HG02642 (cell line): ENCODE data around the gene CNNM3.

Experiments
- ATAC-seq: cut with Tn5 transposase; IDR thresholded peaks from one replicate; pipeline ENCODE4 v1.9.1; 2021; ENCODE audit warnings: mild to moderate bottlenecking; ENCODE audit not compliant: unreplicated experiment, poor library complexity

Gene CNNM3

DNA sequence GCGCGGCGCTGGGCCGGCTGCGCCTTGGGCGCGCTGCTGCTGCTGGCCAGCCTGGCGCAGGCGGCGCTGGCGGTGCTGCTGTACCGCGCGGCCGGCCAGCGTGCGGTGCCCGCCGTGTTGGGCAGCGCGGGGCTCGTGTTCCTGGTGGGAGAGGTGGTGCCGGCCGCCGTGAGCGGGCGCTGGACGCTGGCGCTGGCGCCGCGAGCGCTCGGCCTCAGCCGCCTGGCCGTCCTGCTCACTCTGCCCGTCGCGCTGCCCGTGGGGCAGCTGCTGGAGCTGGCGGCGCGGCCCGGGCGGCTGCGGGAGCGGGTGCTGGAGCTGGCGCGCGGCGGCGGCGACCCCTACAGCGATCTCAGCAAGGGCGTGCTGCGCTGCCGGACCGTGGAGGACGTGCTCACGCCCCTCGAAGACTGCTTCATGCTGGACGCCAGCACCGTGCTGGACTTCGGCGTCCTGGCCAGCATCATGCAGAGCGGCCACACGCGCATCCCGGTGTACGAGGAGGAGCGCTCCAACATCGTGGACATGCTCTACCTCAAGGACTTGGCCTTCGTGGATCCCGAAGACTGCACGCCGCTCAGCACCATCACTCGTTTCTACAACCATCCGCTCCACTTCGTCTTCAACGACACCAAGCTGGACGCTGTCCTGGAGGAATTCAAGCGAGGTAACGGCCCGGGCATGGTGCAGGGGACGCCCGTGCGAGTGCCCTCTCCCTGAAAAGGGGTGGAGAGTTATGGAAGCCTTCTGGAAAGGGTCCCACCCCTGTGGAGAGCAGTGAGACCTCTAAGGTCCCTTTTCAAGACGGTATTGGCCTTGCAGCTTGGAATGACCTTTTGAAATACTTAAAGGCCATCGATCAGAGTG, 1.0 kb downstream of the CNNM3 start:
- peak; percentile 2 for ATAC-seq

DNA sequence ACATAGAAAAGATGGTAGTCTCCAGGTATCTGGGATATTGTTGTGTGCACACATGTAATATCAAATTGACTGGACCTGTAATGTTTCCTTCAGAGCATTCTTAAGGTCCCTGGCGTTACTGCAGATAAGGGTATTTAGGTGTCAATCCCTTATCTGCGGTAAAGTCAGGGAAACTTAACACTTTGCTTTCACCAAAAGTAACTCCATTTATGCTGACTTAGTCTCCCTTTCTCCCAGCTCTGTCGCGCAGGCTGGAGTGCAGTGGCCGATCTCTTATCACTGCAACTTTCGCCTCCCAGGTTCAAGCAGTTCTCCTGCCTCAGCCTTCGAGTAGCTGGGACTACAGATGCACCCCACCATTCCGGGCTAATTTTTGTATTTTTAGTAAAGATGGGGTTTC, 1.8 kb downstream of the CNNM3 start:
- ATAC-seq = no peak

DNA sequence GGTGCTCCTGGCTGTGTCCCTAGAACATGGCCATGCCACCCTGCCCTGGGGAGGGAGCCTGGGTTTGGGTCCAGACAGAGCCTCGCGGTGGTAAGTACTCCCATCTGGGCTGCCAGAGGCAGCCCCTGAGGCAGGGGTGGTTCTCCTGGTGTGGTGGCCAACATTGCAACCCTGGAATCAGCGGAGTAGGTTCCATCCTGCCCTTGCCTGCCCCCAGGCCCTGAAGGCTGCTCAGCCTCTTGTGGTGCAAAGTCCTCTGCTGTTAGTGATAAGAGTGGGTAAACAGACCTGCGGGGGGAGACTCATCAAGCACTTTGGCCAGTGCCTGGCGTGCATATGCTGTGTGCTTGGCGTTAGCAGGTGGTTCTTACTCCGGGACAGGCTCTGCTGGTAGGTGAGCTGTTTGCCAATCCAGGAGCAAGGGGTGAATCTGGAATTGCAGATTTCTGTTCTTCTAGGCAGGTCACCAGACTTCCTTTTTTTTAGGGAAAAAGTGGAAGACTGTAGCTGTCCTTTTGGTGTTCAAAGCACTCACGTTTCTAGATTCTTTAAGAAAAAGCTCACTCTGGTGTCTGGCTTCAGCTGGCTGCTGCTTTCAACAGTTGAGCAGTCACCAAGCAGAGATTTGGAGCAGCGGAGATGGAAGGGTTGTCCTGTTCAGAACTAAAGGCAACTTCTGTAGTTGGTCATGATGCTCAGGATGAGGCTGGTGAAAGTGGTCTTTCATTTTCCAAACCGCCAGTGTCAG, 3.2 kb downstream of the CNNM3 start:
- ATAC-seq = no peak

DNA sequence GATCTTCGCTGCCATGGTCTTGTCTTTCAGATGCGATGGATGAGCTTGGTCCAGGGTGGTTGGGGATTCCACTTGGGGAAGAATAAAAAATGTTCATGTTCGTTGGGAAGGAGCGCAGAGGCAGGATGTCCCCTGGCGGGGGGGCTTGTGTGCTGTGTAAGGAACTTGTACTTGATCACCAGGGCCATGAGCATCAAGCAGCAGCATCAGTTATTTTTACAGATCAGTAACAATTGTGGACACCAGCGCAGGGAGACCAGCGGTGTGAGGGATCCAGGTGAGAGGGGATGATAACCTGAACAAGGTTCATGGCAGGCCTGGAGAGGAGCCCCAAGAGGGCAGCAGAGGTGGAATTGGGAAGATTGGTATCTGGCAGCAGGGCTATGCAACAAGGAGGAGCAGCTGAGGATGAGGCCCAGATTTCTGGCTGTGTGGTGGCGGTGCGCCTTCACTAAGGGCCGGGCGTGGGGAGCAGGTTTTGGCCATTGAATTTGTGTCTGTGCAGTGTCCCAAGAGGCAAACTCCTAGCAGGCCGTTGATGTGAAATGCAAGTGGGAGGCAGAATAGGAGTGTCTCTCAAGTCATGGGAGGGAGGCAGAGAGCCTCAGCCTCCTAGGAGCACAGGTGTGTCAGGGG, 3.9 kb downstream of the CNNM3 start:
- ATAC-seq = no peak

DNA sequence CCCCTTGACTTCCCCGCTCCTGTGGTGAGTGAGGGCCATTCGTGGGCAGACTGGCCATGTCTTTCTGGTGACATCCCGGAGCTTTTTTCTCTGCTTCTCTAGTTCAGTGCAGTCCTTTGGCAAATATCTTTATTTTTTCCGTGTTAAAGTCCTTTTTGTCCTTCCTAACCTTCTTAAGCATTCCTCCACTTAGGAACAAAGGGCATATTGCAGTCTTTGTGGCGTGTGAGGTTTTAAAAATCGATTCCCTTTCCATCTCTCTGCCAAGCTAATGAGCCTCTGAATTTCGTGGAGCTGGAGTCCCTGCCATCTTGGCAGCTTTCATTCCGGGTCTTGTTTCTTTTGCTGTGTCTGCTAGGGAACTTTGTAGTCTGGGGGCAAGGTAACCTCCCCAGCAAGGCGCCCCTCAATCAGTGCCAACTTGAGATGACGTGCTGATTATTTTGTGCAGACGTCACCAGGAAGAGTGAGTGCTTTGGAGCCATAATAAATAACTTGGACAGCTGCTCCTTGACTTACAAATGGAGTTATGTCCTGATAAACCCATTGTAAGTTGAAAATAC, 5.1 kb downstream of the CNNM3 start:
- ATAC-seq = no peak

DNA sequence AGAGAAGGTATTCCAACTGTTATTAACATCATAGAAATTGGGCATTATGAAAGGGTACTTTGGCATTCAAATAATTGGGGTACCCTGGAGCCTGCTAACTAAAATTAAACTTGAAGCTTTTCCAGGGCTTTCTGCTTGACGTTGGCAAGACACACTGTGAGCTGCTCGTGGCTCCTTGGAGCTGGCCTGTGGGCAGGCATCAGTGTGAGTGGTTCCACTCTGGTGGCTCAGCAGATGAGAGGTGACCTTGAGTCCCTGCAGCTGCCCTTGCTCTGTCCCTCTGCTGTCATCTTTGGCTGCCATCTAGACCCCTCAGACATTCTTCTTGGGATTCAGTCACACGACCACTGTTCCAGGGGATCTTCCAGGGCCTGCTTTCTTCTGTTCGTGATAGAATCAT, 6.7 kb downstream of the CNNM3 start:
- no peak for ATAC-seq

DNA sequence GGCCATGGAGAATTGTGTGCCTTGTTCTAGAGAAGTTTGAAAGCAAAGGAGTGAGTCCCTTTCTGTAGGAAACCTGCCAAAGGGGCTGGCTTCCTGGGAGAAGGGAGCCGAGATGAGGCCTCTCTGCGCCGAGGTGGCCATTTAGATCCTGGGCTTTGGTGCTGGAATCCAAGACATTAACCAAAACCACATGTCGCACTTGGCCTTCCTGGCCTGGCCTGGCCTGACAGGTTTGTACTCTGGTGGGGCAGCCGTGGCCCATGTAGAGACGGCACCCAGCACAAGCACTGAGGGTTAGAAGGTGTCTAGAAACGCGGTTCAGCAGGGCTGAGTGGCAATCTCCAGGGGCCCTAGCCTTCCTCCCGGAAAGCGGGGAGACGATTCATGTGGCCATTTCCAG, 7.1 kb downstream of the CNNM3 start:
- ATAC-seq = no peak

DNA sequence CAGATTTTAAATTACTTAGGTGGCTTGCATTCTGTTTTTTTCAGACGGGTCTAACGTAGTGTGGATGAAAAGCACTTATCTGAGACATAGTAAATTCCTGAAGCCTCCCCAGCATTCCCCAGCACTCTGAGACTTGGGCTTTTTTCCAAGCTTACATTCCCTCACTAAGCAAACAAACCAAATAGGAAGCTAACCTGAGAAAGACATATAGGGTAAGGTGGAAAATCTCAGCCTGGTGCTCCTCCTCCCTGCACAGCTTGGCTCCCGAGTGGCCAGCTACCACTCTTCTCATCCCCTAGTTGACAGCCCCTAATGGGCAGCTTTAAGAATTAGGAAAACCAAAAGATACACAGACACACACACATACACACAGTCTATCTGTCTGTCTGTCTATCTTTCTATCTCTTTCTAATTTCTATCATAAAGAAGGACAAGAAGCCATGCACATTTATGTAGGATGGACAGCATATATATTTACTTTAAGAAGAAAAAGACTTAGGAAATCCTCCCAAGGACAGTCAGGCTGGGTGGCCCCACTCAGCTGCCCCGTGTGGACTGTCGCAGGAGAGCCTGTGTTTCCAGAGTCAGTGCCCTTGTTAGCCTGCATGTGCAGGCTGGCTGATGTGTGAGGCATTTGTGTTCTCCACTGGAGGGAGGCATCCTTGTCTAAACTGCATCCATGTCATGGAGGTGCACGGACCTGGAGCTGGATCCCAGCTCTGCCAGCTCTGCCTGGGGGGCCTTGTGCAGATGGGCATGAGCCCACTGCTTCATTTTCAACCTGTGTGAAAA, 8.2 kb downstream of the CNNM3 start:
- no peak for ATAC-seq

DNA sequence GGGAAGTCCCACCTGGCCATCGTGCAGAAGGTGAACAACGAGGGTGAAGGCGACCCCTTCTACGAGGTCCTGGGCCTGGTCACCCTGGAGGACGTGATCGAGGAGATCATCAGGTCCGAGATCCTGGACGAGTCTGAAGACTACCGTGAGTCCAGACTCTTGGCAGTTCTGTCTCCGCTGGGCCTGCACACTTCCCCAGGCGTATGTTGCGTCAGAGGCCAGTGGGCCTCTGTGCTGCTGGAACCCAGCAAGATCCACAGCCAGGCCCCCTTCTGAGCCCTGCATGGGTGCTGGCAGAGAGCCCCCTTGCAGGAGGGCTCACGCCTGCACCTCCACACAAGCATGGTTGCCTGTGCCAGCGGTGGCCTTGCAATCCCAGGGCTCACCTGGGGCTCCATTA, 9.0 kb downstream of the CNNM3 start:
- no peak for ATAC-seq

DNA sequence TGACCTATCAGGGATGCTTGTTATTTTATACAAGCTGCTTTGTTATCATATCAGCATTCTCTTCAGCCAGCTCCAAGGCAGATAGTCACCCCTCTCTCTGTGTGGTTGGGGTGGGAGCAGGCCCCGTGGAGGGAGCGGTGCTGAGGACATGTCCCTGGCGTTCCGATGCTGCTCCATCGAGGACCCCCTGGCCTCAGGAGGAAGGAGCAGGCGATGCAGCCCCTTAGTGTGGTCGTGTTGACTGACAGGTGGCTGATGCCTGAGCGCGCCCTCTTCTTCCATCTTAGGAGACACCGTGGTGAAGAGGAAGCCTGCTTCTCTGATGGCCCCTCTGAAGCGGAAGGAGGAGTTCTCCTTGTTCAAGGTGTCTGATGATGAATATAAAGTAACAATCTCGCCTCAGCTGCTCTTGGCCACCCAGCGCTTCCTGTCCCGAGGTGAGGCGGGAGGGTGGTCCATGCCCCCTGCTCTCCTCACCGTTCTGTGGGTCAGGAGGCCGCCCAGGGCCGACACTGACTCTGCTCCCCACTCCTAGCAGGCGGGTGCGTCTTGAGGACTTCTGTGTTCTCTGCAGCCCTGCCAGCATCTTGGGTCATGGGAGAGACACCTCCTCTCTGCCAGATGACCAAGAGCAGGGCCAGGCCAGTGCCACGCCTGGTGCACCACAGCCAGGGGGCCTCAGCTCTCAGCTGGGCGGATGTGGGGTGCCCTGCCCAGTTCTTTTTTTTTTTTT, 10.6 kb downstream of the CNNM3 start:
- ATAC-seq = no peak

DNA sequence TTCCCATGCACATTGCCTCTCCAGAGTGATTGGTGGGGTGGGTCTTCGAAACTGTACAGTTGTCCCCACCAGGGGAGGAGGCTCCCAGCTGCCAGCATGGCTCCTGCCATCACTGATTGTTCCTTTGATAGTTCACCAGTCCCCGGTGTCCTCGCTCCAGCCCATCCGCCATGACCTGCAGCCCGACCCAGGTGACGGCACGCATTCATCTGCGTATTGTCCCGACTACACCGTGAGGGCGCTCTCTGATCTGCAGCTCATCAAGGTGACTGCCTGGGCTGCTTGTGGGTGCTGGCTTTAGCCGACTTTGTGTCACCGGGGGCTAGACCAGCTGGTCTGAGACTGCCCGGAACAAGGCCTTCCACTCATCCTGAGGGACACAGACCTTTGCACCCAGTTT, 12.4 kb downstream of the CNNM3 start:
- no peak for ATAC-seq

DNA sequence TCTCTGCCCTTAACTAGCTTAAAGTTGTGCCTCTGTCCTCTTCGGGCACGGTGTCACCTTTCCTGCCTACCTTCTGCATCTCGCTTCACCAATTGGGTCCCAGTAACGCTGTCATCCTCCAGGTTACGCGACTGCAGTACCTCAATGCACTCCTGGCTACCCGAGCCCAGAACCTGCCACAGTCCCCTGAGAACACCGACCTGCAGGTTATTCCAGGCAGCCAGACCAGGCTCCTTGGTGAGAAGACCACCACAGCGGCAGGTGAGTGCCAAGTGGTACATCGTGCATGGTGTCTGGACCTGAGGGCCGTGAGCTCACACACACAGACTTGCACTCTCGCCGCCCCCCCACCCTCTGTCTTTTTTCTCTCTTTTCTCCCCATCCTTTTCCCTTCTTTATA, 12.8 kb downstream of the CNNM3 start:
- no peak for ATAC-seq

DNA sequence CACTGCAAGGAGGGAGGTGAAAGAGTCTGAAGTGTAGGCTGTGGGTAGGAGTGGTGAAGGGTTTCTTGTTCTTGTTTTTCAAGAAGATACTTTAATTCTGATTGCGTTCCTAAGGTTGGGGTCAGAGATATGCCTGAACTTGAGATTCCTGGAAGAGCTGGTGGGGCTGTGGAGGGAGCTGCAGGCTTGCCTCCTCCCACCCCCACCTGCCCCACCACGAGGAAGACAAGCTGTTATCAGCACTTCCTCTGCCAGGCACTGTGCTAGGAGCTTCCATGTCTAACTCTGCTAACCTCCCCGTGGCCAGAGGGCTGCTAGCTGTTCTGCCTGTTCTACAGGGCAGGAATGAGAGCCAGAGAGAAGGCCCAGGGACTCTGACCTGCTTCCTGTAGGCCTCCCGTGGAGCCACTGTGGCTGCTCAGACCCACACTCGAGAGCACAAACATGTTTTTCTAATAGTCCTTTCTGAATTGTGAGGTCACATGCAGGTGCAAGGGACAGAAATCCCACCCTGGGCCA, 14.0 kb downstream of the CNNM3 start:
- no peak for ATAC-seq

DNA sequence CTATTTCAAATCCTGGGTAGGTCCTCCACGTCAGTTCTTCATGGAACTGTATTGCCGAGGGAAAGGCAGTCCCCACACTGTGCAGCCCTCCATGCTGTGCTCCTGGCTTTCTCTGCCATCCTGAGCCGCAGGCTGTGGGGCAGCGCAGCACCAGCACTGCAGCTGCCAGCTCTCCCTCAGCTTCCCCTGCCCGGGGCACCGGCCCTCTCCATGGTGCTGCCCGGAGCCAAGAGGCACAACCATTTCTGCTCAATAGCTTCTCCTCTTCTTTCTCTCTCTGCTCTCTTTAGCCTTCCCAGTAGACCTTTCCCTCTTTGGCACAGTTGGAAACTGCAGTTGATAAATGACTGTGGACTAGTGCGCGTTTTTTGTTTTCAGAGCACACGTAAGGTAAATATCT, 15.6 kb downstream of the CNNM3 start:
- no peak for ATAC-seq

DNA sequence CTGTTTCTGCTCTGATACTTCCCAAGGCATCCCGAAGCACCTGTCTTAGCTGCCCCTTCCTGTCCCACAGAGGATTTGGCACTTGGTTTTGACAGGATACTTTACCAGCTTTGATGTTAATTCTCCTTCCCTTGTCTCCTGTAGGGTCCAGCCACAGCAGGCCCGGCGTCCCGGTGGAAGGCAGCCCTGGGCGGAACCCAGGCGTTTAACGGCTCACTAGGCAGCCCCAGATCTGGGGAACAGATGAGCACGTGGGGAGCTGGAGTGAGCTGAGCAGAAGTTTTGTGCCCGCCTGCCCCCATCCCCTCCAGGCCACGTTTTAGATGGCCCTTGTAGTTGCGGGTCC, 16.3 kb downstream of the CNNM3 start:
- ATAC-seq = no peak

DNA sequence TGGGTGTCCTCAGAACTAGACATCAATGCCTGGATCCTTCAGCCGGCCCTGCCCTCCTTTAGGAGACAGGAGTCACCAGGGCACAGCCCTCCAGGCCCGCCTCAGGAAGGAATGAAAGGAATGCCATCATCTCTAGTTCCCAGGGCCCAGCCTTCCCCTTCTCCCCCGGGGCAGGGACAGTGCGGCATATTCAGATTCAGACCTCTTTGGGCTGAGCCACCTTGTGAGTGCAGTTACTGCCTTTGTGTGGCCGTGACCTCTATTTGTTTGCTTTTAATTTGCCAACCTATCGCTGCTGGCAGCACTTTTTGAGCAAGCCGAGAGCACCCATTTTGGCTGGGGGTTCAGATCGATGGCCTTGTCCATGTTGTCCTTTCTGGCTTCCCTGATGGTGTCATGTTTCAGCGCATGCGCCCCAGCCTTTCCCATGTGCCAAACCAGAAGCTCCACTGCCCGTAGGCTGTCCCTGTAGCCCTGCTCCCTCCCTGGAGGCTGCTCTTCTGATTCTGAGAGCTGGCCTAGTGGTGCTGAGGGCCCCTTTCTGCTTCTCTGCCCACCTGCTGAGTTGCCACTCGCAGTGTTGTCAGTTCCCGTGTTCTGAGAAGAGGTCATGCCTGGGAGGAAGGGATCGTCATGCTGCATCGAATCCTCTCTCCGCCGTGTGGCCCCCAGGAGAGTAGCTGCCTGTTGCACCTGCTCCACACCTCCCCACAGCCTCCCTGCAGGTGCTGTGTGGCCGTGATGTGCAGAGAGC, 16.9 kb downstream of the CNNM3 start:
- ATAC-seq = no peak

DNA sequence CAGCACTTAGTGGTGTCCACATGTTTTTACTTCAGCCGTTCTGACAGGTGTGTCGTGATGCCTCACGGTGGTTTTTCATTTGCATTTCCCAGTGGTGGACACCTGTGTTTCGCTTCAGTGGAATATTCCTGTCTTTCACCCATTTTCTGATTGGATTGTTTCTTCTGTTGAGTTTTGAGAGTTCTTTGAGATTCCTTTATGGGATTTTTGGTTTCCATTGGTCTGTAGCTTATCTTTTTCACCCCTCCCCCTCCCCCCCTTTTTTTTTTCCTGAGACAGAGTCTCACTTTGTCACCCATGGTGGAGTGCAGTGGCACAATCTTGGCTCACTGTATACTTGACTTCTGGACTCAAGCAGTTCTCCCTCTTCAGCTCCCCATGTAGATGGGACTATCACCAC, 19.8 kb downstream of the CNNM3 start:
- no peak for ATAC-seq

DNA sequence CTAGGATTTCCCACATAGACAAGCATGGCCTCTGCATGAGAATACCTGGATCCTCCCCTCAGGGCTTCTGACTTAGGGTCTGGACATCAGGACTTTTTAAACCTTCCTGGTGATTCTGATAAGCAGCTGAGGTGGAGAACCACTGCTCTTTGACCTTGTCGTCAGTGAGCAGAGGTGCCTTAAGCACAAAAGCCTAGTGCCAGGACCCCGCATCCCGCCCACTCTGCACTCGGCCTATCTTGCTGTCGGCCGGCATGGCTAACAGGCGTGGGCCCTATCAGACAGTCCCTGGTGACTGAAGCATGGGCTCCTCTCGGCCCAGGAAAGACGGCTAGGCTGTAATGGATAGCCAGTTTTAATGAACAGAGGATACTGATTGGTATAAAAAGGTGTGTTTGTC, 21.5 kb downstream of the CNNM3 start:
- ATAC-seq = no peak
